Heart left ventricle (tissue), 13 donors: ENCODE results near the gene FABP6.

Experiments
- CTCF ChIP-seq, 12 donors: fragments of 200-600 bp; sonication (generic) in 4 of 12; IDR thresholded peaks; one replicate each; pipeline versions ENCODE4 v1.5.0 to v1.8.0; 2018 to 2022; ENCODE audit warnings: antibody characterized with exemption in 12 of 12, mild to moderate bottlenecking in 5 of 12
- POLR2A ChIP-seq, 2 donors: fragments of 450-650 bp; IDR thresholded peaks; one replicate each; pipeline ENCODE4 v1.6.1; 2017; ENCODE audit warnings: antibody characterized with exemption in 2 of 2, mild to moderate bottlenecking in 2 of 2, moderate library complexity in 2 of 2
- donor health status: ischemic (EF 13 %, LVEDD 7.1; RV severe dilation, severe dysfunction).
- donor health status: DM: no; HTN: yes; CAD: no.
- donor health status: DM: no; HTN: no; CAD: no.
- donor health status: ischemic (EF 25% LVEDD 6.9; RV normal size, moderate dysfunction).
- donor health status: ischemic (EF 25% LVEDD 5.7; RV mildly dilated, moderate dysfunction).
- donor health status: ischemic (EF 35%, LVEDD 5.7; RV mildly dilated, moderate dysfunction).
- donor health status: nonischemic (EF 11% LVEDD 7.7; RV severe dilation, severe dysfunction).
- donor health status: DM: yes; HTN: yes; CAD: no.
- donor health status: PGD.
- donor health status: ischemic (EF 29% LVEDD 5.4; RV normal size, mild dysfunction).
- donor health status: nonischemic (EF 23%, LVEDD 6.1; RV moderate dilation, normal function).

- TF ChIP-seq CTCF (IDR thresholded peaks at IDR 0.05) (no peak), POLR2A (IDR thresholded peaks at IDR 0.05) (no peak)
Measured at GRCh38 chr5:160254706-160255105, 25.4 kb downstream of the FABP6 start.
